Spleen (tissue), 11 donors: ENCODE data around the gene NIPAL4. TPM values are rescaled to one million over a fixed set of nuclear protein-coding genes. Genes with fewer than 3 reads are reported as not detected.

ENCODE experiments used
- DNase-seq: peaks from one replicate; pipeline ENCODE4 v3.0.0-alpha.2; 2020
- H3K27ac ChIP-seq, 8 donors: fragments of 200-600 bp; sonication (generic) in 7 of 8; 1 replicate in 4 of 8; 2 replicates in 4 of 8; pipeline versions ENCODE4 v1.5.0 to v1.8.0; 2016 to 2021; ENCODE audit warnings: inconsistent platforms in 4 of 8, mild to moderate bottlenecking in 4 of 8, moderate library complexity in 1 of 8
- H3K27me3 ChIP-seq, 7 donors: fragments of 200-600 bp; sonication (generic) in 6 of 7; replicated peaks in 1 of 7; 1 replicate in 4 of 7; 2 replicates in 3 of 7; pipeline versions ENCODE4 v1.5.0 to v1.8.0; 2016 to 2021; ENCODE audit warnings: inconsistent platforms in 3 of 7, mild to moderate bottlenecking in 1 of 7
- H3K36me3 ChIP-seq, 6 donors: fragments of 200-600 bp; sonication (generic) in 5 of 6; 1 replicate in 4 of 6; 2 replicates in 2 of 6; pipeline versions ENCODE4 v1.5.0 to v1.8.0; 2016 to 2021; ENCODE audit warnings: inconsistent platforms in 2 of 6
- H3K4me1 ChIP-seq, 6 donors: fragments of 200-600 bp; sonication (generic) in 5 of 6; 1 replicate in 3 of 6; 2 replicates in 3 of 6; pipeline versions ENCODE4 v1.5.0 to v1.8.0; 2016 to 2021; ENCODE audit warnings: inconsistent platforms in 3 of 6
- H3K4me3 ChIP-seq, 8 donors: fragments of 200-600 bp; sonication (generic) in 7 of 8; 1 replicate in 4 of 8; 2 replicates in 4 of 8; pipeline versions ENCODE4 v1.5.0 to v1.8.0; 2016 to 2021; ENCODE audit warnings: inconsistent platforms in 4 of 8, mild to moderate bottlenecking in 4 of 8, moderate library complexity in 2 of 8
- H3K9me3 ChIP-seq, 8 donors: fragments of 200-600 bp; sonication (generic) in 7 of 8; 1 replicate in 4 of 8; 2 replicates in 4 of 8; pipeline versions ENCODE4 v1.5.0 to v1.8.0; 2016 to 2021; ENCODE audit warnings: inconsistent platforms in 4 of 8
- CTCF ChIP-seq, 11 experiments: fragments of 200-600 bp in 7 of 11; fragments of 450-650 bp in 4 of 11; sonication (generic) in 4 of 11; IDR thresholded peaks in 8 of 11; conservative IDR thresholded peaks in 3 of 11; 1 replicate in 7 of 11; 2 replicates in 4 of 11; pipeline versions ENCODE4 v1.4.0 to v1.8.0; 2016 to 2021; ENCODE audit warnings: antibody characterized with exemption in 11 of 11, inconsistent platforms in 4 of 11, mild to moderate bottlenecking in 1 of 11
- POLR2A ChIP-seq, 3 donors: fragments of 450-650 bp; IDR thresholded peaks; one replicate each; pipeline ENCODE4 v1.5.1; 2017; ENCODE audit warnings: antibody characterized with exemption in 3 of 3, mild to moderate bottlenecking in 1 of 3
- POLR2AphosphoS5 ChIP-seq, 3 donors: sonication (generic); formaldehyde crosslinking; IDR thresholded peaks; one replicate each; pipeline ENCODE4 v1.5.1; 2017; ENCODE audit warnings: antibody characterized with exemption in 3 of 3
- WGBS, 5 donors: extraction: QIAGEN DNeasy Blood & Tissue Kit in 3 of 5; methylation state at CpG; one replicate each; pipeline versions ENCODE4 v1.1.5 to v1.1.7; 2013 to 2018; 5-methylcytosine and 5-hydroxymethylcytosine counted together
- intact Hi-C: fragments of 100-400 bp; cut with DNase I; formaldehyde crosslinking; loops from one replicate; pipeline ENCODE4 v1.15.0; 2023; ENCODE audit warnings: low total_unique reads
- polyA plus RNA-seq, 3 donors: library from polyadenylated mRNA; stranded (reverse); fragments of 200-250 nt; gene quantifications; one replicate each; pipeline ENCODE4 v1.2.1, GENCODE V29; 2013
- total RNA-seq, 7 donors: library from RNA; depleted of rRNA in 3 of 7; stranded (reverse); fragments of >200 nt in 3 of 7; fragmentation: NEBNext Ultra II Directional in 4 of 7; extraction: Animal tissue kit (Norgen Biotek cat#: 25700) in 4 of 7; gene quantifications; one replicate each; pipeline versions ENCODE4 v1.1.0 to v1.2.1, GENCODE V29; 2016 to 2021
- donor health status: healthy with polysubstance abuse.
- donor health status: DM: no; HTN: no; CAD: no; lungs with moderate emphysema.
- donor health status: DM: no; HTN: no; CAD: no.
- donor health status: Bipolar disorder and iron deficiency.
- donor health status: healthy.
- donor health status: DM: no; HTN: no; CAD: no.
- donor health status: DM: yes; HTN: yes; CAD: no.

NIPAL4 gene
- total and polyA plus RNA-seq, 10 donors = 0.19 to 0.73 (median 0.44) TPM; not detected in 1

GRCh38 chr5:157511651-157512644 is 51.9 kb downstream of the NIPAL4 start:
- 48 to 70% (median 61%) methylated on average over 9 of the region's 9 CpGs for WGBS, 5 donors
- peak; percentile 84 for DNase-seq
- peak; percentile 37 to 74 (median 67) for TF ChIP-seq POLR2AphosphoS5 (IDR thresholded peaks at IDR 0.05)
- no peak for TF ChIP-seq CTCF (IDR thresholded peaks at IDR 0.05 in 8 of 11, conservative IDR thresholded peaks at IDR 0.05 in 3 of 11)
- no peak for TF ChIP-seq POLR2A (IDR thresholded peaks at IDR 0.05)
- intact Hi-C loops = no loop called here
- H3K4me3 ChIP-seq = no peak overlapping the region
- peak overlapping the region; percentile 42 to 86 (median 72) for H3K27ac ChIP-seq
- peaks cover 12 to 89% (median 45%) of the 10 kb centered on the region in 6 donors for H3K4me1 ChIP-seq
- no peaks in the 10 kb centered on the region for H3K27me3 ChIP-seq
- peaks cover 0 to 99% (median 16%) of the 10 kb centered on the region in 6 donors for H3K36me3 ChIP-seq
- no peaks in the 10 kb centered on the region for H3K9me3 ChIP-seq

GRCh38 chr5:157513182-157513581 is 53.2 kb downstream of the NIPAL4 start:
- no peaks in the 10 kb centered on the region for H3K27me3 ChIP-seq
- TF ChIP-seq POLR2A (IDR thresholded peaks at IDR 0.05) (no peak), POLR2AphosphoS5 (IDR thresholded peaks at IDR 0.05) (no peak), CTCF (IDR thresholded peaks at IDR 0.05 in 8 of 11, conservative IDR thresholded peaks at IDR 0.05 in 3 of 11) (no peak)
- intact Hi-C loops = no loop called here
- peaks cover 0 to 99% (median 24%) of the 10 kb centered on the region in 6 donors for H3K36me3 ChIP-seq
- 93 to 98% (median 96%) methylated on average over 8 of the region's 8 CpGs for WGBS, 5 donors
- H3K27ac ChIP-seq = peak overlapping the region in 4 of 8 donors; percentile 75 to 86 (median 76)
- H3K4me1 ChIP-seq = peaks cover 12 to 85% (median 33%) of the 10 kb centered on the region in 6 donors
- H3K9me3 ChIP-seq = no peaks in the 10 kb centered on the region
- no peak overlapping the region for H3K4me3 ChIP-seq
- no peak for DNase-seq

DNA sequence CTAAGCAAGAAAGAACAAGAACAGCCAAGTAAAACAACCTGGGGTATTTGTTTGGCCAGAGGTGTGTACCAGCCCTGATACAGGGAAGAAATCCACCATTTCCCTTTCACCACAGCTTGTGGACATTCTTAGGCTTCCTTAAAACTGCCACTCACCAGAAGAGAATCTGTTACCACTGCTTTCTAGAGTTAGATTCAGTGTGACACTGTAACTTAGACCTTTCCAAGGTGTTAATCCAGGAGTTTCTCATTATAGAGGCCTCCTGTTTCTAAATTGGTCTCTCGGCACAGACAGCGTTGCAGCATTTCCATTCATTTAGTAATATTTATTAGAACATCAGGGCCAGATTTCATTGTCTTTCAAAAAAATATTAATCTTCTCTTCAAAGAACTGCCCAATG is 55.0 kb downstream of the NIPAL4 start:
- H3K4me3 ChIP-seq = no peak overlapping the region
- DNase-seq = no peak
- 93 to 100% (median 94%) methylated on average over 2 of the region's 2 CpGs for WGBS, 5 donors
- peaks cover 8 to 73% (median 27%) of the 10 kb centered on the region in 6 donors for H3K4me1 ChIP-seq
- intact Hi-C loops = no loop called here
- no peaks in the 10 kb centered on the region for H3K27me3 ChIP-seq
- H3K27ac ChIP-seq = peak overlapping the region in 5 of 8 donors; percentile 47 to 82 (median 75)
- TF ChIP-seq CTCF (IDR thresholded peaks at IDR 0.05 in 8 of 11, conservative IDR thresholded peaks at IDR 0.05 in 3 of 11) (no peak), POLR2AphosphoS5 (IDR thresholded peaks at IDR 0.05) (no peak), POLR2A (IDR thresholded peaks at IDR 0.05) (no peak)
- H3K36me3 ChIP-seq = peaks cover 0 to 99% (median 33%) of the 10 kb centered on the region in 6 donors
- H3K9me3 ChIP-seq = no peaks in the 10 kb centered on the region

DNA sequence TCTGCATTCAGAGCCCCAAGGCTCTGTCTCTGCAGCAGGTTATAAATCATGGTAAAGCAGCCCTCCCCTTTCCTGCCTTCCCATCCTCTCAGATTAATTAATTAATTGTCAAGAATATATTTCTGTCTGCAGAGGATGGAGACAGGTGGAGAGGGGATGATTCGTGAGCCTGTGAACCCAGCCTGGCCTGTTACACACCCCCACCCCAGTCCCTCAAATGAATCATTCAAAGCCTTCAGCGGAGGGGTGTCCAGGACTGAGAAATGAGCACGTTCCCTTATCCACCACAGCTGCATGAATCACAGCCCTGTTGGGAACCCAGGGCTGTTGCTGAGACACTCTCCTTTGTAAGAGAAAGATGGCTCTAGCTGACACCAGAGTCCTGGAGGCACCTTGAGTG is 56.0 kb downstream of the NIPAL4 start:
- Histone ChIP-seq H3K4me3 (no peak overlapping the region), H3K4me1 (peaks cover 7 to 73% (median 27%) of the 10 kb centered on the region in 6 donors), H3K9me3 (no peaks in the 10 kb centered on the region), H3K36me3 (peaks cover 0 to 98% (median 32%) of the 10 kb centered on the region in 6 donors), H3K27ac (peak overlapping the region; percentile 10 to 82 (median 70)), H3K27me3 (no peaks in the 10 kb centered on the region)
- no peak for DNase-seq
- WGBS, 5 donors = 63 to 76% (median 68%) methylated on average over 3 of the region's 3 CpGs
- TF ChIP-seq POLR2AphosphoS5 (IDR thresholded peaks at IDR 0.05) = no peak
- no peak for TF ChIP-seq CTCF (IDR thresholded peaks at IDR 0.05 in 8 of 11, conservative IDR thresholded peaks at IDR 0.05 in 3 of 11)
- TF ChIP-seq POLR2A (IDR thresholded peaks at IDR 0.05) = no peak
- intact Hi-C loops = no loop called here
